Stimulated activated naive CD8-positive, alpha-beta T cell treated with anti-CD3 and anti-CD28 coated beads, Interleukin-15, Interleukin-2, amounts not matched to agents 100 ng/mL and 50 ng/mL, for 24 hours (primary cell): ENCODE measurements around the gene PFKP.
"Not testable (repeated sequence)": the region's sequence is repeated elsewhere in the genome, so short reads cannot be mapped to it uniquely, and the experiment has no call there.

Experiments
- H3K27ac Mint-ChIP-seq: one replicate; pipeline ENCODE4 v1.8.0; 2021; ENCODE audit warnings: mild to moderate bottlenecking, mixed read lengths
- H3K27me3 Mint-ChIP-seq: one replicate; pipeline ENCODE4 v1.8.0; 2021; ENCODE audit warnings: mixed read lengths
- H3K36me3 Mint-ChIP-seq: one replicate; pipeline ENCODE4 v1.8.0; 2021; ENCODE audit warnings: low read depth, mixed read lengths
- H3K4me1 Mint-ChIP-seq: one replicate; pipeline ENCODE4 v1.8.0; 2021; ENCODE audit warnings: low read depth, mixed read lengths
- H3K4me3 Mint-ChIP-seq: one replicate; pipeline ENCODE4 v1.8.0; 2021; ENCODE audit warnings: mild to moderate bottlenecking, mixed read lengths
- H3K9me3 Mint-ChIP-seq: one replicate; pipeline ENCODE4 v1.8.0; 2021; ENCODE audit warnings: mixed read lengths

The PFKP gene

DNA sequence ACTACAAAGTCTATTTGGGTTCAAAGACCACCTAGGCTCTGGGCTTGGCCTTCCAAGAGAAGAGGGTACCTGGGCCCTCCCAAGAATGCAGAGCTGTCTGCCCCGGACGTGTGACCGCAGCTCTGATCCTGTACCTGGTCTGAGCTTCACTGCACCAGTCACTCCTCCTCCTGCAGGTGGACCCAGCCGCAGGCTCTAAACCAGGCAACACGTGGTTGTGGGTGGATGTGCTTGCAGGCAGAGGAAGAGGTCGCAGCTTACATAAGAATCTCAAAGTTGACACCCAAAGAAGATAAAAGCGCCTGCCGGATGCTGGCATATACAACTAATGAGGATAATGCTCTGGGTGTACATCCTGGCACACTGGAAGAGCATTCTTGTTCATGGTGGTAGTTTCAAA, 9.4 kb upstream of the PFKP start:
- Mint-ChIP-seq H3K4me3 (no peak overlapping the region), H3K27me3 (peaks cover 32% of the 10 kb centered on the region), H3K27ac (no peak overlapping the region), H3K36me3 (no peaks in the 10 kb centered on the region), H3K4me1 (peaks cover 7% of the 10 kb centered on the region), H3K9me3 (no peaks in the 10 kb centered on the region)

DNA sequence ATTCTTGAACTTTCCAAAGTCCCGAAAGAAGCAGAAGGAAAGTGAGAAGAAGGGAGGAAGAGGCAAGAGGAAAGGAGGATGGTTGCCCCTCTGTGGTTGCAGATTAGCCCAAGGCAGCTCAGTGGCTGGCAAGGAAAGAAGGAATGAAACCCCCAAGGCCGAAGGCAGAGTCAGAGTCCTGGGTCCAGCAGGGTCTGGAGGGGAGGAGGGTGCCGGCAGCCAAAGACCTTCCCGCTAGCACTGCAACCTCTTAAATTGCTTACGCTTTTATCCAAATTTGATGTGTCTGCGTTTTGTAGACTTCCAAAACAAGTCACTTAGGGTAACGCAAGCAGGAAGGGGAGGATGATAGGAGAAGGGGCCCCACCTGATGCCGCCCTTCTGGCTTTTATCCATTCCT, 7.4 kb upstream of the PFKP start:
- H3K4me3 Mint-ChIP-seq, result no peak overlapping the region
- H3K4me1 Mint-ChIP-seq, result peaks cover 7% of the 10 kb centered on the region
- H3K27me3 Mint-ChIP-seq, result peaks cover 22% of the 10 kb centered on the region
- H3K9me3 Mint-ChIP-seq, result no peaks in the 10 kb centered on the region
- no peaks in the 10 kb centered on the region for H3K36me3 Mint-ChIP-seq
- H3K27ac Mint-ChIP-seq, result no peak overlapping the region

DNA sequence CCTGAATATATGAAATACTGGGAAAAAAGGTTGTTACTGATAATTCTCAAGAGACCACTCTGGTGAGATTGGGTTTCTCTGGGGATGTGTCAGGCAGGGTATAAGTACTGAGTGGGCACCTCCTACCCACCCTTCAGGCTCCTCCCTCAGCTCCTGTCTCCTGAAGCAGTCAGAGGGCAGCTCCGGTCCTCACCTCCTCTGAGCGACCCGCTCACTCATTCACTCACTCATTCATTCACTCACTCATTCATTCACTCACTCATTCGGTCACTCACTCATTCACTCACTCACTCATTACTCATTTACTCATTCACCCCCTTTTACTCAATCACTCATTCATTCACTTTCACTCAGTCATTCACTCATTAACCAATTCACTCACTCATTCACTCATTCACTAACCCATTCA, 6.9 kb upstream of the PFKP start:
- Mint-ChIP-seq H3K27me3 (peaks cover 17% of the 10 kb centered on the region), H3K27ac (no peak overlapping the region), H3K36me3 (no peaks in the 10 kb centered on the region), H3K4me1 (peaks cover 7% of the 10 kb centered on the region), H3K4me3 (no peak overlapping the region), H3K9me3 (no peaks in the 10 kb centered on the region)

DNA sequence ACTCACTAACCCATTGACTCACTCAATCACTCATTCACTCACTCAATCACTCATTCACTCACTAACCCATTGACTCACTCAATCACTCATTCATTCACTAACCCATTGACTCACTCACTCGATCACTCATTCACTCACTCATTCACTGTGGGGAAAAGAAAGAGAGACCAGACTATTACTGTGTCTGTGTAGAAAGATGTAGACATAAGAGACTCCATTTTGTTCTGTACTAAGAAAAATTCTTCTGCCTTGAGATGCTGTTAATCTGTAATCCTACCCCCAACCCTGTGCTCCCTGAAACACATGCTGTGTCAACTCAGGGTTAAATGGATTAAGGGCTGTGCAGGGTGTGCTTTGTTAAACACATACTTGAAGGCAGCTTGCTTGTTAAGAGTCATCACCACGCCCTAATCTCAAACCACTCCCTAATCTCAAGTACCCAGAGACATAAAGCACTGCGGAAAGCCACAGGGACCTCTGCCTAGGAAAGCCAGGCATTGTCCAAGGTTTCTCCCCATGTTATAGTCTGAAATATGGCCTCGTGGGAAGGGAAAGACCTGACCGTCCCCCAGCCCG, 5.9 kb upstream of the PFKP start:
- H3K27me3 Mint-ChIP-seq, result peaks cover 17% of the 10 kb centered on the region
- not testable (repeated sequence) for H3K9me3 Mint-ChIP-seq, H3K4me3 Mint-ChIP-seq, H3K27ac Mint-ChIP-seq, H3K36me3 Mint-ChIP-seq, H3K4me1 Mint-ChIP-seq

DNA sequence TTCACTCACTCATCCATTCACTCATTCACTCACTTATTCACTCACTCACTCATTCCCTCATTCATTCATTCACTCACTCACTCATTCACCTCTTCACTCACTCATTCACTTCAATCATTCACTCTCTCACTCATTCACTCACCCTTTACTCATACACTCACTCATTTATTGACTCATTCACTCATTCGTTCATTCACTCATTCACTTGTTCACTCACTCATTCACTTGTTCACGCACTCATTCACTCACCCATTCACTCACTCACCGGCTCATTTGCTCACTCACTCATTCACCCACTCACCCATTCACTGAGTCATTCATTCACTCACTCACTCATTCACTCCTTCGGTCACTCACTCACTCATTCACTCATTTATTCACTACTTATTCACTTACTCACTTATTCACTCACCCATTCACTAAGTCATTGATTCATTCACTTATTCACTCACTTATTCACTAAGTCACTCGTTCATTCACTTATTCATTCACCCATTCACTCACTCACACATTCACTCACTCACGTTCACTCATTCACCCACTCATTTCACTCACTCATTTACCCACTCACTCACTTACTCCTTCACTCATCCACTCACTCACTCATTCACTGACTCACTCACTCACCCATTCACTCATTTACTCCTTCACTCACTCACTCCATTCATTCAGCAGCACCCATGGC, 4.7 kb upstream of the PFKP start:
- Mint-ChIP-seq H3K4me1 (no peaks in the 10 kb centered on the region), H3K36me3 (no peaks in the 10 kb centered on the region), H3K9me3 (no peaks in the 10 kb centered on the region), H3K27ac (no peak overlapping the region), H3K27me3 (peaks cover 7% of the 10 kb centered on the region), H3K4me3 (no peak overlapping the region)

DNA sequence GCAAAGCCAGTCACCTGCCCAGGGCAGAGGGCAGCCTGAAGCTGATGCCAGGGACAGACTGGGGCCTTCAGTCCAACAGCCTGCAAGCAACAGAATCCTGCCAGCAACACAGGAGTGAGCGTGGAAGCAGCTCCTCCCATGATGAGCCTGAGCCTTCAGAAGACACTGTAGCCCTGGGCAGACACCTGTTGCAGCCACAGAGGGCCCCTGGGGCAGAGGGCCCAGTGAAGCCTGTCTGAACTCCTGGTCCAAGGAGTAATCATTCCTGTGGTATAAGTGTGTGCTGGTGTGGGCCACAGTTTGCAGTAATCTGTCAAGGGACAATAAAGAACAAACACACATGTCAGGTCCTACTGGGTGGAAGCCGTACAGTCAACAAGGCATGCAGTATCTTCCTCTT, 2.9 kb upstream of the PFKP start:
- H3K9me3 Mint-ChIP-seq, result no peaks in the 10 kb centered on the region
- peaks cover 5% of the 10 kb centered on the region for H3K4me1 Mint-ChIP-seq
- no peak overlapping the region for H3K27ac Mint-ChIP-seq
- H3K4me3 Mint-ChIP-seq, result no peak overlapping the region
- H3K36me3 Mint-ChIP-seq, result peaks cover 5% of the 10 kb centered on the region
- peaks cover 7% of the 10 kb centered on the region for H3K27me3 Mint-ChIP-seq

DNA sequence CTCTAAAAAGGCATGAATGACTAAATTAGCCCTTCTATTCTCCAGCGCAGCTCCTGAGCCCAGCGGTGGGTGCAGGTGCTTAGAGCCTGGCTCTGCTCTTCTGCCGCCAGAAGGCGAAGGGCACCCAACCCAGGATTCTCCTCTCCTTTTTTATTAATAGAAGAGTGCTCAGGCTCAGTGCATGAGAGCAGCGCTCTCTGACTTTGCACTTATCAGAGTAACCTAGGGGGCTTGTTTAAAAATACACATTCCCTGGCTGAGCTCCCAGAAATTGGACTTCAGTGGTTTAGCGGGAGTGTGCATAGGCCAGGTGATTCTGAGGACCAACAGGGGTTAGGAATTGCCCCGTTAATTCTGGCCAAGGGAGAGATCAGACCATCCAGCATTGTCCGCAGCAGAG, 1.7 kb upstream of the PFKP start:
- H3K9me3 Mint-ChIP-seq, result no peaks in the 10 kb centered on the region
- H3K27me3 Mint-ChIP-seq, result peaks cover 7% of the 10 kb centered on the region
- peaks cover 17% of the 10 kb centered on the region for H3K36me3 Mint-ChIP-seq
- H3K27ac Mint-ChIP-seq, result no peak overlapping the region
- peak overlapping the region; percentile 29 for H3K4me3 Mint-ChIP-seq
- H3K4me1 Mint-ChIP-seq, result peaks cover 17% of the 10 kb centered on the region

DNA sequence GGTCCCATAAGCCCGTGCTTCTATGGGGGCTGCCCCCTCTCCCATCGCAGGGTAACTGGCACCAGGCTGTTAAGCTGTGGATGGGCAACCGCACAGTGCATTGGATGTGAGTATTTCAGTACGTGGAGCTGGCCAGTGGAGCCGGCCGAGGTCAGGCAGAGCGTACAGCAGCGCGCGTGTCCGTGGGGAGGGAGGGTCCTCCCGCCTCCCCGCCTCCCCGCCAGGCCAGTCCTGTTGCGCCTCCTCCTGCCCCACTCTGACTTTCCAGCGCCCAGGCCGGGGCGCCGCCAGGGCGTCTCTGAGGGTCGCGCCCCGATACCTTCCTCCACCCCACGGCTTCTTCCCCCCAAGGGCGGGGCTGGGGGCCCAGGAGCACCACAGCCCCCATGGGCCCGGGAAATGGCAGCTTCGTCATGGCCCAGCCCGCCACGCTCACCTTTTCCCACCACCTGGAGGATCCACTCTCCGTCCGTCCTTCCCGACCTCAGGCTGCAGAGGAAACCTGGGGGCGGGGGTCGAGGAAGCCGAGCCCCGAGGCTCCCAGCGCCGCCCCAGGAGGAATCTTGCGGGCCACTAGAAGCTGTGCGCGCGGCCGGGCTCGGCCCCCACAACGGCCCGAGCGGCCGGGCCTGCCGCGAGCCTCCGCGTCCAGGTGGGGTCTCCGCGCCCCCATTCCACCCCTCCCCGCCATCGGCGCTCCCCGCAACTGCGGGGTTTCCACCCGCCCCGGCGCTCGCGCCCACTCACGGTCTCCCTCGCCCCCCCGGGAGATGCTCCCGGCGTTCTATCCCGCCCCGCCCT, 831 bp upstream of the PFKP start:
- Mint-ChIP-seq H3K27me3 (peaks cover 7% of the 10 kb centered on the region), H3K36me3 (peaks cover 25% of the 10 kb centered on the region), H3K4me1 (peaks cover 25% of the 10 kb centered on the region), H3K9me3 (no peaks in the 10 kb centered on the region), H3K27ac (no peak overlapping the region), H3K4me3 (peak overlapping the region; percentile 61)

DNA sequence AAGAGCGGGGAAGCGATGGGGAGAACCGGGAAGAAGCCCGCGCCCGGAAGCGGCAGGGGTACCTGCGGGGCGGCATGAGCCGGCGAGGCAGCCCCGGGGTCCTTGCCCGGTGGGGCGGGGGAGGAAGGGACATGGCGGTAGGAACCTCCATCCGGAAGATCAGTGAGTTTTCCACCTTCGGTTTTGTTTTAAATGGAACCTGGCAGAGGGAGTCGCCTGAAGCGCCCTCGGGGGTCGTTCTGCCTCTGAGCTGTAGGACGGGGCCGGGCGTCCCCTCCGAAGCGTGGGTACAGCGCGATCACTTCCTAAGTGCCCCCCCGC, 471 bp downstream of the PFKP start:
- peak overlapping the region; percentile 88 for H3K4me3 Mint-ChIP-seq
- peaks cover 7% of the 10 kb centered on the region for H3K27me3 Mint-ChIP-seq
- H3K27ac Mint-ChIP-seq, result peak overlapping the region; percentile 91
- H3K36me3 Mint-ChIP-seq, result peaks cover 36% of the 10 kb centered on the region
- H3K9me3 Mint-ChIP-seq, result no peaks in the 10 kb centered on the region
- peaks cover 38% of the 10 kb centered on the region for H3K4me1 Mint-ChIP-seq

DNA sequence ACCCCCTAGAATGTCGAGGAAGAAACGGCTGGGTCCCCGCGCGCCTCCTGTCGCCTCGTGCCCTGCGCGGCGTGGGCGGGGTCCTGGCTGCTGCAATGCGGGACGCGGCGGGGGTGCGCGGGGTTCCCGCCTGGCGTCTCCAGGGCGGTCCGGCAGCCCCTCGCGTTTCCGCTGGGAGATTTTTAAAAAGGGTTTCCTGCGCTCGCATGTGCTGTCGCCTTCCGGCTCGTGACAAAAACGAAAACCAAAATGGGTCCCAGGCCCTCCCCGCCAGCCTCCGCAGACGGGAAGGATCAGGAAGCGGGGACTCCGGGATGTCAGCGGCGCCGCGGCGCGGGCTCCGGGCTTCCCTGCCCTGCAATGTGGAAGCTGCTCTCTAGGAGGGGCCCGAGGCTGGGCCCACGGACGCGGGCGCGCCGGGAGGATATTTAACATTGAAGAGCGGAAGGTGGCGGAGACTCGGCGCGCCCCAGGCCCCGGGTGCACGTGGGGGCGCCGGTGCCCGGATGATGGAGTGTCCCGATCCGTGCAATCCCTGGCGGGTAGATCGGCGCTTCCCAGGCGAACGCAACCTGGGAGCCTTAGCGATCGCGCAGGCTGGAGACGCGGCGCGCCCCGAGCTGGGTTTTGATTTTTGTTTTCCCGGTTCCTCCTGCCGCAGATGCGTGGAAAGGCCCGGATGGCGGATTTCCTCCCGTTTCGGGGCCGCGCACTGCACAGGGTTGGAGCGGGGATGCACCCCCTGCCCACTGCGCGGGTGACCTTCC, 1.0 kb downstream of the PFKP start:
- H3K27me3 Mint-ChIP-seq, result peaks cover 7% of the 10 kb centered on the region
- peak overlapping the region; percentile 91 for H3K27ac Mint-ChIP-seq
- H3K4me1 Mint-ChIP-seq, result peaks cover 42% of the 10 kb centered on the region
- H3K9me3 Mint-ChIP-seq, result no peaks in the 10 kb centered on the region
- peak overlapping the region; percentile 88 for H3K4me3 Mint-ChIP-seq
- H3K36me3 Mint-ChIP-seq, result peaks cover 41% of the 10 kb centered on the region

DNA sequence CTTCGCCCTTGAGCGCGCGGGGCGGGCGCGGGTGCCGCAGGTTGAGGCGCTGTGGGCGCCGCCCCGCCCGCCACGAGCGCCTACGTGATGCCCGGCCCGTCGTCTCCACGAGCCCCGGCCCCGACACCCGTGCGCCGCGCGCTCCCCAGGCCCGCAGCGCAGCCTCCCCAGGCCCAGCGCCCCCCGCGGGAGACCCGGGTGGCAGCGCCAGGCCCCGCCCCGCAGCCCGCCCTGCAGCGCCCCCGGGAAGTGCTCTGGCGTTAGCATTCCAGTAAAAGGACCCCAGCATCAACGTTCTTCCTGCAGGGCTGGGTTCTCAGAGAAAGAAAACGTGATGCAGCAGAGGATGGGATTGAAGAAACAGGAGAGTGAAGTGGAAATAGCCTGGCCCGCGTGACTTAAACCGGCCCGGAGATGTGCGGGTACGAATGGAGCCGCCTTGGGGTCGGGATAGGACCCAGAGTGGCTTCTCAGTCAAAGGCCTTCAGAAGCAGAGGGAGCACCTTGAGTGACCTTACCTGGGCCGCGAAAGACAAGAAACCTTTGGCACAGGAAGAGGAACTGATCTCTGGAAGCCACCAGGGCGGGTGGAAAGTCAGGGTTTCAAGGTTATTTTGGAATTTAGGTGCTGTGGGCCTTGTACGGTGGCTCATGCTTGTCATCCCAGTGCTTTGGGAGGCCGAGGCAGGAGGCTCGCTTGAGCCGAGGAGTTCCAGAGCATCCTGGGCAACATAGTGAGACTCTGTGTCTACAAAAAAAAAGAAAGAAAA, 1.8 kb downstream of the PFKP start:
- no peaks in the 10 kb centered on the region for H3K9me3 Mint-ChIP-seq
- H3K36me3 Mint-ChIP-seq, result peaks cover 49% of the 10 kb centered on the region
- H3K4me1 Mint-ChIP-seq, result peaks cover 50% of the 10 kb centered on the region
- H3K27ac Mint-ChIP-seq, result peak overlapping the region; percentile 89
- peaks cover 7% of the 10 kb centered on the region for H3K27me3 Mint-ChIP-seq
- H3K4me3 Mint-ChIP-seq, result peak overlapping the region; percentile 88

DNA sequence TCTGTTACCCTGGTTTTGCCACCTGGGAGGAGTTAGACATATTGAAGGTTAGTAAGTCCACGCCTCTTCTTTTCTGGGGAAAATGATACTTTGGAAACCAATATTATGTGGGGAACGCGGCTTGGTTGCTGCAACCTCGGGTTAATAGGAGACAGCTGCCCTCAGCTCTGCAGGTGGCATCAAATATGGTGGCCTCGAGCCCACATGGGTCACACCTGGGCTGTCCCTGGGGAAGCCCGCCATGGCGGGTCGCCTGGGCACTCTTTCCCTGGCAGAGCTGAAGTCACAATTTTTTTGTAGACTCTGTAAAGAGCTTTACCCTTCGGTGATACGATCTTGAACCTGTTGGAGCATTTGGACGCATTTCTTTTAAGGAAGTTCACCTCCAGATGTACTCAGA, 2.5 kb downstream of the PFKP start:
- H3K27me3 Mint-ChIP-seq, result peaks cover 7% of the 10 kb centered on the region
- peak overlapping the region; percentile 87 for H3K4me3 Mint-ChIP-seq
- peak overlapping the region; percentile 89 for H3K27ac Mint-ChIP-seq
- H3K36me3 Mint-ChIP-seq, result peaks cover 56% of the 10 kb centered on the region
- H3K4me1 Mint-ChIP-seq, result peaks cover 57% of the 10 kb centered on the region
- no peaks in the 10 kb centered on the region for H3K9me3 Mint-ChIP-seq

DNA sequence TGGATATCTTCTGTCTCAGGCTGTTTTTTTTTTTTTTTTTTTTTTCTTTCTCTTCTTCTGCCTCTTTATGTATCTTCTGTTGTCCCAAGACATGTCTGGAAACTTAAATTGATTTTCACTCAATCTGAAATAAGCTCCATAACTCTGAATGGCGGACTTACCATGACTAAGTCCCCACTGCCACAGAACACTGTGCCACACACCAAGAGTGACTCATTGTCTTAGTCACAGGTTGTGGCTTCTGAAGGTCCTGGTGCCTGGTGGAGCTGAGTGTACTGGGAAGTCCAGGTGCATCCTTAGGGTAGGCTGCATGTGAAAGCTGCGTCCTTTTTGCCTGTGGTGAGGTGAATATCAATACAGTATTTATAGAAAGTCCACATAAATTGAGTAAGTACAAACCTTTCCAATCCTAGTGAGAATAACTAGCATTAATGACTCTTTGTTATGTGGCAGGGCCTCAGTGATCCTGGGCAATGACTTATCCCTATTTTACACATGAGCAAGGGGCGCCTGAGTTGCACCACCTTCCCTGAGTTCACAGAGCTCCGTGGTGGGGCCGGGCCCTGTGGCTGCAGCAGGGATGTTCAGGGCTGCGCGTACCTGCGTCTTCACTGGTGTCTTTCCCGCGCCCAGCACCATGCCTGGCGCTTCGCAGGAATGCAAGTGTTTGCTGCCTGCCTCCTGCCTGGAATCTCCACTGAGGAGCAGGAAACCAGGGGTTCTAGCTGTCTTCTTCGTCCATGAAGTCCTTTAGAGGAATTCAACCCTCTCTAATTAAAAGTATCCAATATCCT, 4.3 kb downstream of the PFKP start:
- Mint-ChIP-seq H3K36me3 (peaks cover 68% of the 10 kb centered on the region), H3K9me3 (no peaks in the 10 kb centered on the region), H3K4me1 (peaks cover 67% of the 10 kb centered on the region), H3K27me3 (no peaks in the 10 kb centered on the region), H3K4me3 (peak overlapping the region; percentile 57), H3K27ac (peak overlapping the region; percentile 88)
